Measurements from ENCODE around the gene SYT7.

The SYT7 gene

GRCh38 chr11:61554172-61554988 lies 26.5 kb downstream of the SYT7 start:
- DNase-seq: peak; percentile 54 to 59

GRCh38 chr11:61553373-61554171 lies 27.3 kb downstream of the SYT7 start:
- no peak for DNase-seq

GRCh38 chr11:61552108-61552635 lies 28.7 kb downstream of the SYT7 start:
- DNase-seq: no peak

- DNase-seq: no peak
Measured at GRCh38 chr11:61551634-61552033, 29.2 kb downstream of the SYT7 start.

- no peak for DNase-seq
Measured at GRCh38 chr11:61550665-61551227, 30.1 kb downstream of the SYT7 start.

- DNase-seq: no peak
Measured at GRCh38 chr11:61549662-61550568, 31.0 kb downstream of the SYT7 start.

- DNase-seq: no peak
Measured at GRCh38 chr11:61549177-61549576, 31.7 kb downstream of the SYT7 start.

- DNase-seq: no peak
Measured at GRCh38 chr11:61547246-61547645, 33.6 kb downstream of the SYT7 start.

GRCh38 chr11:61546663-61547062 lies 34.2 kb downstream of the SYT7 start:
- no peak for DNase-seq

- no peak for DNase-seq
Measured at GRCh38 chr11:61545921-61546320, 35.0 kb downstream of the SYT7 start.

- no peak for DNase-seq
Measured at GRCh38 chr11:61545341-61545740, 35.5 kb downstream of the SYT7 start.

GRCh38 chr11:61544466-61544865 lies 36.4 kb downstream of the SYT7 start:
- no peak for DNase-seq

- no peak for DNase-seq
Measured at GRCh38 chr11:61543606-61544306, 37.1 kb downstream of the SYT7 start.

GRCh38 chr11:61542705-61543104 lies 38.2 kb downstream of the SYT7 start:
- no peak for DNase-seq

GRCh38 chr11:61542024-61542461 lies 38.8 kb downstream of the SYT7 start:
- DNase-seq: no peak

GRCh38 chr11:61541598-61541997 lies 39.3 kb downstream of the SYT7 start:
- DNase-seq: no peak

- DNase-seq: no peak
Measured at GRCh38 chr11:61540528-61540927, 40.3 kb downstream of the SYT7 start.

GRCh38 chr11:61539831-61540357 lies 41.0 kb downstream of the SYT7 start:
- no peak for DNase-seq

GRCh38 chr11:61539006-61539405 lies 41.9 kb downstream of the SYT7 start:
- DNase-seq: no peak

- no peak for DNase-seq
Measured at GRCh38 chr11:61538636-61538961, 42.3 kb downstream of the SYT7 start.

- DNase-seq: no peak
Measured at GRCh38 chr11:61537326-61537725, 43.5 kb downstream of the SYT7 start.
